ENCODE results near the gene WWC2.

DNA sequence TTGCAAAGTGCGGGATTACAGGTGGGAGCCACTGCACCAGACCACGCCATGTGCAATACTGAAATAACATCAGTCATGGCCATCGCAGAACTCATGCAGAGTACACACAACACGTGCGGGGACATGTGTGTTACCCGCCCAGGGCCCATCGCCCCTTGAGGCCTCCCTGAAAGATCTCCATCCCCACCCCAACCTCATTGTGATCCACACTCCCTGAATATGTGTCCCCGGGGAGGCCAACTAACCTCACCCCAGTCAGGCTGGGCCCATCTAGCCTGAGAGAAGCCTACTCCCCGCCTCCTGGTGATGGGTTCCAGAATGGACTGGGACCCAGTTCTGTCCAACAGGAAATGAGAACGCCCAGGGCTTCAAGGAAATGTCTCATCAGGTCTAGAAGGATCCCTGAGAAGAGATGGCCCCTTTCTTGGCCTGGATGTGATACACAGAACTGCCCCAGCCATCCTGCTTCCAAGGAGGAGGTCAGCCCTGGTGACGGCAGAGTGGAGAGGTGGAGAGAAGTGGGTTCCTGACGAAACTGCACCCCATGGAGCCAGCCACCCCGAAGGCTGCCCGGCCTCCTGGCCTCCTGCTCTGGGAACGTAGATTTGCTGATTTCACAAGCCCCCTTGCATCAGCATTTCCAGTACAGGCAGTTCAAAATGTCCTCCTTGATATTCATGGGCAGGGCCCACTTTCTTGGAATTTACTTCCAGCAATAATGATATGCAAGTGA, 245.6 kb downstream of the WWC2 start:
- TF ChIP-seq, protein P1, sequence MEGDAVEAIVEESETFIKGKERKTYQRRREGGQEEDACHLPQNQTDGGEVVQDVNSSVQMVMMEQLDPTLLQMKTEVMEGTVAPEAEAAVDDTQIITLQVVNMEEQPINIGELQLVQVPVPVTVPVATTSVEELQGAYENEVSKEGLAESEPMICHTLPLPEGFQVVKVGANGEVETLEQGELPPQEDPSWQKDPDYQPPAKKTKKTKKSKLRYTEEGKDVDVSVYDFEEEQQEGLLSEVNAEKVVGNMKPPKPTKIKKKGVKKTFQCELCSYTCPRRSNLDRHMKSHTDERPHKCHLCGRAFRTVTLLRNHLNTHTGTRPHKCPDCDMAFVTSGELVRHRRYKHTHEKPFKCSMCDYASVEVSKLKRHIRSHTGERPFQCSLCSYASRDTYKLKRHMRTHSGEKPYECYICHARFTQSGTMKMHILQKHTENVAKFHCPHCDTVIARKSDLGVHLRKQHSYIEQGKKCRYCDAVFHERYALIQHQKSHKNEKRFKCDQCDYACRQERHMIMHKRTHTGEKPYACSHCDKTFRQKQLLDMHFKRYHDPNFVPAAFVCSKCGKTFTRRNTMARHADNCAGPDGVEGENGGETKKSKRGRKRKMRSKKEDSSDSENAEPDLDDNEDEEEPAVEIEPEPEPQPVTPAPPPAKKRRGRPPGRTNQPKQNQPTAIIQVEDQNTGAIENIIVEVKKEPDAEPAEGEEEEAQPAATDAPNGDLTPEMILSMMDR (IDR thresholded peaks at IDR 0.05; ENCODE audit: borderline replicate concordance, extremely low read depth, low read length, poor library complexity, severe bottlenecking) = no peak
- no peak for TF ChIP-seq EZH2 (IDR thresholded peaks at IDR 0.05; ENCODE audit: borderline replicate concordance, low read depth, low read length, severe bottlenecking)
